HepG2 (cell line): Measurements from ENCODE around the gene GLIPR1L2. TPM values are rescaled to one million over a fixed set of nuclear protein-coding genes. Genes with fewer than 3 reads are reported as not detected.

Source experiments
- ATAC-seq: fragments of 200-7000 bp; cut with Tn5 transposase; 3 replicates; pipeline ENCODE4 v1.9.1; 2020; ENCODE audit warnings: mild to moderate bottlenecking, moderate library complexity
- BruUV-seq: library from RNA; stranded (reverse); fragments of 400-500 nt; replicated peaks from 2 replicates; lab custom pipeline; 2021; lab: Mats Ljungman, UMichigan
- CTCF ChIA-PET: fragments of 300-600 bp; formaldehyde crosslinking; extraction: SDS; loops from one replicate; lab custom pipeline; 2021; ENCODE audit warnings: low total read pairs, inconsistent platforms, low intra/inter-chr PET ratio; lab: Yijun Ruan, JAX
- POLR2A ChIA-PET: fragments of 350-600 bp; sonication (Branson Sonifier 250); formaldehyde crosslinking; loops from one replicate; lab custom pipeline; 2020; ENCODE audit warnings: antibody characterized with exemption, inconsistent platforms; lab: Yijun Ruan, JAX
- DNase-seq: peaks from one replicate; pipeline ENCODE4 v3.0.0-alpha.2; 2015; ENCODE audit warnings: low spot score
- FAIRE-seq: peaks from 3 replicates; lab custom pipeline; 2011; peaks lifted over from hg19 to GRCh38; lab: Jason Lieb, UNC
- H2AFZ ChIP-seq: one replicate; pipeline ENCODE4 v1.6.1; 2011; ENCODE audit warnings: low read length, inconsistent platforms
- H3K27ac ChIP-seq: fragments of 300-600 bp; 3 replicates; pipeline ENCODE4 v1.8.0; 2011; ENCODE audit warnings: mixed run types, mild to moderate bottlenecking, mixed read lengths, low read length, inconsistent platforms; ENCODE audit not compliant: insufficient read depth; ENCODE audit errors: extremely low read length
- H3K27me3 ChIP-seq, 2 experiments: fragments of 200-600 bp in 1 of 2; 2 replicates in 1 of 2; 3 replicates in 1 of 2; pipeline versions ENCODE4 v1.6.0 to v1.8.0; 2011; ENCODE audit warnings: low read length in 2 of 2, mild to moderate bottlenecking in 2 of 2, moderate library complexity in 2 of 2, inconsistent platforms in 1 of 2; ENCODE audit not compliant: insufficient read depth in 2 of 2, control insufficient read depth in 1 of 2
- H3K36me3 ChIP-seq, 2 experiments: fragments of 200-600 bp in 1 of 2; replicated peaks in 1 of 2; 2 replicates in 1 of 2; 3 replicates in 1 of 2; pipeline versions ENCODE4 v1.5.1 to v1.8.0; 2011; ENCODE audit warnings: low read length in 2 of 2, inconsistent platforms in 1 of 2; ENCODE audit not compliant: insufficient read depth in 2 of 2, control insufficient read depth in 1 of 2
- H3K4me1 ChIP-seq: 2 replicates; pipeline ENCODE4 v1.5.1; 2012; ENCODE audit warnings: low read length, inconsistent platforms; ENCODE audit not compliant: insufficient read depth
- H3K4me2 ChIP-seq: 2 replicates; pipeline ENCODE4 v1.6.0; 2011; ENCODE audit warnings: low read depth, low read length, inconsistent platforms
- H3K4me3 ChIP-seq, 3 experiments: fragments of 200-600 bp in 1 of 3; sonication (generic), shearing (Covaris generic) in 1 of 3; replicated peaks in 1 of 3; 2 replicates each; pipeline ENCODE4 v1.5.1; 2011 to 2016; ENCODE audit warnings: low read length in 3 of 3, inconsistent platforms in 2 of 3, low read depth in 2 of 3, mild to moderate bottlenecking in 2 of 3, control low read depth in 1 of 3, mixed read lengths in 1 of 3; ENCODE audit not compliant: insufficient read depth in 1 of 3
- H3K79me2 ChIP-seq: one replicate; pipeline ENCODE4 v1.6.1; 2011; ENCODE audit warnings: low read length, inconsistent platforms; ENCODE audit not compliant: insufficient read depth
- H3K9ac ChIP-seq: 2 replicates; pipeline ENCODE4 v1.6.0; 2011; ENCODE audit warnings: mild to moderate bottlenecking, low read depth, low read length, inconsistent platforms; ENCODE audit not compliant: insufficient read depth
- H3K9me3 ChIP-seq: 2 replicates; pipeline ENCODE4 v1.5.1; 2012; ENCODE audit warnings: mild to moderate bottlenecking, low read length
- H4K20me1 ChIP-seq: 2 replicates; pipeline ENCODE4 v1.6.0; 2011; ENCODE audit warnings: inconsistent platforms, mild to moderate bottlenecking, low read length, moderate library complexity; ENCODE audit not compliant: insufficient read depth
- CENPX ChIP-seq: sonication (generic); formaldehyde crosslinking; IDR thresholded peaks from 2 replicates; pipeline ENCODE4 v1.9.0; 2021; ENCODE audit warnings: mild to moderate bottlenecking, missing genetic modification reagents, moderate library complexity
- ELF1 ChIP-seq: sonication (generic); formaldehyde crosslinking; IDR thresholded peaks from 2 replicates; pipeline ENCODE4 v1.4.0; 2020; ENCODE audit warnings: missing genetic modification reagents
- MEF2D ChIP-seq: sonication (generic); formaldehyde crosslinking; IDR thresholded peaks from 2 replicates; pipeline ENCODE4 v1.5.1; 2020; ENCODE audit warnings: mild to moderate bottlenecking, missing genetic modification reagents
- MIER2 ChIP-seq: IDR thresholded peaks from 2 replicates; pipeline ENCODE4 v1.6.1; 2016; ENCODE audit warnings: missing biosample characterization, missing genetic modification reagents
- SRSF9 ChIP-seq: fragments of 200-400 bp; formaldehyde crosslinking; IDR thresholded peaks from 2 replicates; pipeline ENCODE4 v1.6.1; 2018; ENCODE audit warnings: borderline replicate concordance, mild to moderate bottlenecking, low read depth, low read length; ENCODE audit not compliant: insufficient read depth, poor library complexity, severe bottlenecking
- ZFP36L2 ChIP-seq: sonication (generic); formaldehyde crosslinking; IDR thresholded peaks from 2 replicates; pipeline ENCODE4 v1.4.0; 2020; ENCODE audit warnings: missing genetic modification reagents
- ZNF138 ChIP-seq: sonication (generic); formaldehyde crosslinking; IDR thresholded peaks from 2 replicates; pipeline ENCODE4 v1.5.0; 2020; ENCODE audit warnings: mild to moderate bottlenecking, low read depth, missing genetic modification reagents
- ZNF180 ChIP-seq: sonication (generic); formaldehyde crosslinking; IDR thresholded peaks from 2 replicates; pipeline ENCODE4 v1.4.0; 2020; ENCODE audit warnings: low read depth, missing genetic modification reagents, borderline replicate concordance
- ZNF235 ChIP-seq: sonication (generic); formaldehyde crosslinking; IDR thresholded peaks from 2 replicates; pipeline ENCODE4 v1.8.1; 2023; ENCODE audit warnings: mild to moderate bottlenecking, missing genetic modification reagents, borderline replicate concordance
- ZNF83 ChIP-seq: sonication (generic); formaldehyde crosslinking; IDR thresholded peaks from 2 replicates; pipeline ENCODE4 v1.4.0; 2020; ENCODE audit warnings: missing genetic modification reagents, mild to moderate bottlenecking, borderline replicate concordance
- WGBS: methylation state at CpG from one replicate; pipeline ENCODE4 v1.1.6; 2017; ENCODE audit warnings: low lambda C conversion rate; 5-methylcytosine and 5-hydroxymethylcytosine counted together
- in situ Hi-C: cut with HindIII; loops from 2 replicates; pipeline ENCODE4 v1.10.0; 2017; ENCODE audit warnings: low pct_unique_long_range_greater_than_20kb; ENCODE audit not compliant: extremely low pct_ligation_motif_present
- intact Hi-C: fragments of 100-400 bp; cut with micrococcal nuclease; formaldehyde crosslinking; loops from one replicate; pipeline ENCODE4 v1.10.0; 2022; ENCODE audit not compliant: unreplicated experiment
- polyA plus RNA-seq, 8 experiments: library from polyadenylated mRNA; depleted of rRNA in 3 of 8; stranded (reverse) in 7 of 8; unstranded in 1 of 8; fragments of >200 nt; fragmentation: Illumina TruSeq in 4 of 8; extraction: Trizol in 4 of 8; gene quantifications; 2 replicates each; pipeline versions ENCODE4 v1.2.1 to v1.2.3, GENCODE V29; 2011 to 2016; ENCODE audit warnings: low read depth in 4 of 8, missing spikeins in 1 of 8, mixed read lengths in 1 of 8; ENCODE audit not compliant: insufficient read depth in 1 of 8
- total RNA-seq, 5 experiments: library from RNA; depleted of rRNA; stranded (reverse); fragments of >200 nt; fragmentation: Illumina TruSeq; extraction: Trizol; gene quantifications; 2 replicates each; pipeline ENCODE4 v1.2.3, GENCODE V29; 2016; ENCODE audit warnings: low read depth in 1 of 5
- TF ChIP-seq, protein P1 (sequence below): sonication (generic); formaldehyde crosslinking; IDR thresholded peaks from 2 replicates; pipeline ENCODE4 v1.8.1; 2023; ENCODE audit warnings: mild to moderate bottlenecking, missing genetic modification reagents, borderline replicate concordance
- TF ChIP-seq, protein P2 (sequence below): sonication (generic); formaldehyde crosslinking; IDR thresholded peaks from 2 replicates; pipeline ENCODE4 v1.4.0; 2020; ENCODE audit warnings: missing genetic modification reagents
- TF ChIP-seq, protein P3 (sequence below): sonication (generic); formaldehyde crosslinking; IDR thresholded peaks from 2 replicates; pipeline ENCODE4 v1.5.0; 2020; ENCODE audit warnings: mild to moderate bottlenecking, missing genetic modification reagents
- TF ChIP-seq, protein P4 (sequence below): sonication (generic); formaldehyde crosslinking; IDR thresholded peaks from 2 replicates; pipeline ENCODE4 v1.8.1; 2023; ENCODE audit warnings: mild to moderate bottlenecking, missing genetic modification reagents

The GLIPR1L2 gene
- total and polyA plus RNA-seq, 2 of the 13 experiments (the other 11 are each of a cell fraction or from before 2014, with no cell fraction given) = not detected

DNA sequence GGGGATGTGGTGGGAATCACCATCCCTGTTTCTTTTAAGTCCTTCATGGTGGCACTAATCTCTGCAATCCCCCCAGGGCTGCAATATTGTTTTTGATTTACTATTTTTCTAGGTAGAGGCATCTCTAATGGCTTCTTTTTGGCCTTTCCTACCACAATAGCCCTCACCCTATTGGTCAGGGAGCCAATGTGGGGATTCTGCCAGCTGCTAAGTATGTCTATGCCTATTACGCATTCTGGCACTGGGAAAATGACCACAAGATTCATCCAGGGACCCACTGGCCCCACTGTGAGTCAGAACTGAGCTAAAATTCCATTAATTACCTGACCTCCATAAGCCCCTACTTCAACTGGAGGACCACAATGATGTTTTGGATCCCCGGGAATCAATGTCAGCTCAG is 15.9 kb upstream of the GLIPR1L2 start:
- Histone ChIP-seq H3K4me3 (no peak overlapping the region), H3K9ac (no peak overlapping the region), H3K27ac (no peak overlapping the region), H3K36me3 (no peaks in the 10 kb centered on the region), H4K20me1 (no peaks in the 10 kb centered on the region), H3K4me1 (no peaks in the 10 kb centered on the region), H3K27me3 (no peaks in the 10 kb centered on the region; a peak in 1 of 5 replicates), H2AFZ (no peak overlapping the region), H3K9me3 (no peaks in the 10 kb centered on the region), H3K79me2 (no peaks in the 10 kb centered on the region), H3K4me2 (no peak overlapping the region)
- in situ Hi-C loops = no loop called here
- TF ChIP-seq SRSF9 = no peak
- no peak for TF ChIP-seq ZNF180 (CRISPR knock-in tag)
- TF ChIP-seq, protein P1, sequence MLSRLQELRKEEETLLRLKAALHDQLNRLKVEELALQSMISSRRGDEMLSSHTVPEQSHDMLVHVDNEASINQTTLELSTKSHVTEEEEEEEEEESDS (CRISPR knock-in tag) = no peak
- no peak for TF ChIP-seq ZNF235 (CRISPR knock-in tag)
- no peak for TF ChIP-seq ZNF83 (CRISPR knock-in tag)
- no peak for TF ChIP-seq ELF1 (CRISPR knock-in tag)
- WGBS = 6% methylated on average over 2 of the region's 2 CpGs
- ChIA-PET CTCF (no interaction called here), POLR2A (no interaction called here)
- BruUV-seq = no TSS peak
- no peak for DNase-seq
- no peak for FAIRE-seq
- intact Hi-C loops = no loop called here
- ATAC-seq = no peak

DNA sequence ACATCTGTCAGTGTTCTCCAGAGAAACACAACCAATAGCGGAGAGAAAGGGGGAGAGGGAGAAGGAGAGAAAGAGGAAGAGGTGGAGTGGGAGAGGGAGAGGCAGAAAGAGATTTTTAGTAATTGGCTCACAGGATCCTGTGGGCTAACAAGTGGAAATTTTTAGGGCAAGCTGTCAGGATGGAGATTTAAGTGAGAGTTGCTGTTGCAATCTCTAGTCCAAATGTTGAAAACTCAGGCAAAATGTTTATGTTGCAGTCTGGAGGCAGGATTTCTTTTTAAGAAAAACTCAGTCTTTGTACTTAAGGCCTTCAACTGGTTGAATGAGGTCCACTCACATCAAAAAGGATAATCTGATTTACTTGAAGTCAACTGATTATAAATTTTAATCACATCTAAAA is 12.5 kb upstream of the GLIPR1L2 start:
- CTCF ChIA-PET = no interaction called here
- no peaks in the 10 kb centered on the region for H4K20me1 ChIP-seq
- H3K4me2 ChIP-seq = no peak overlapping the region
- no peak overlapping the region for H2AFZ ChIP-seq
- FAIRE-seq = no peak
- in situ Hi-C loops = no loop called here
- no peaks in the 10 kb centered on the region for H3K79me2 ChIP-seq
- no peak overlapping the region for H3K9ac ChIP-seq
- H3K4me1 ChIP-seq = no peaks in the 10 kb centered on the region
- H3K36me3 ChIP-seq = no peaks in the 10 kb centered on the region
- H3K27me3 ChIP-seq = no peaks in the 10 kb centered on the region
- POLR2A ChIA-PET = no interaction called here
- 37% methylated on average over 1 of the region's 1 CpG for WGBS
- DNase-seq = no peak
- intact Hi-C loops = no loop called here
- H3K4me3 ChIP-seq = no peak overlapping the region
- no peaks in the 10 kb centered on the region for H3K9me3 ChIP-seq
- no peak overlapping the region for H3K27ac ChIP-seq
- BruUV-seq = no TSS peak
- ATAC-seq = no peak
- TF ChIP-seq, protein P2, sequence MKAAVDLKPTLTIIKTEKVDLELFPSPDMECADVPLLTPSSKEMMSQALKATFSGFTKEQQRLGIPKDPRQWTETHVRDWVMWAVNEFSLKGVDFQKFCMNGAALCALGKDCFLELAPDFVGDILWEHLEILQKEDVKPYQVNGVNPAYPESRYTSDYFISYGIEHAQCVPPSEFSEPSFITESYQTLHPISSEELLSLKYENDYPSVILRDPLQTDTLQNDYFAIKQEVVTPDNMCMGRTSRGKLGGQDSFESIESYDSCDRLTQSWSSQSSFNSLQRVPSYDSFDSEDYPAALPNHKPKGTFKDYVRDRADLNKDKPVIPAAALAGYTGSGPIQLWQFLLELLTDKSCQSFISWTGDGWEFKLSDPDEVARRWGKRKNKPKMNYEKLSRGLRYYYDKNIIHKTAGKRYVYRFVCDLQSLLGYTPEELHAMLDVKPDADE (CRISPR knock-in tag) = no peak
- TF ChIP-seq, protein P3, sequence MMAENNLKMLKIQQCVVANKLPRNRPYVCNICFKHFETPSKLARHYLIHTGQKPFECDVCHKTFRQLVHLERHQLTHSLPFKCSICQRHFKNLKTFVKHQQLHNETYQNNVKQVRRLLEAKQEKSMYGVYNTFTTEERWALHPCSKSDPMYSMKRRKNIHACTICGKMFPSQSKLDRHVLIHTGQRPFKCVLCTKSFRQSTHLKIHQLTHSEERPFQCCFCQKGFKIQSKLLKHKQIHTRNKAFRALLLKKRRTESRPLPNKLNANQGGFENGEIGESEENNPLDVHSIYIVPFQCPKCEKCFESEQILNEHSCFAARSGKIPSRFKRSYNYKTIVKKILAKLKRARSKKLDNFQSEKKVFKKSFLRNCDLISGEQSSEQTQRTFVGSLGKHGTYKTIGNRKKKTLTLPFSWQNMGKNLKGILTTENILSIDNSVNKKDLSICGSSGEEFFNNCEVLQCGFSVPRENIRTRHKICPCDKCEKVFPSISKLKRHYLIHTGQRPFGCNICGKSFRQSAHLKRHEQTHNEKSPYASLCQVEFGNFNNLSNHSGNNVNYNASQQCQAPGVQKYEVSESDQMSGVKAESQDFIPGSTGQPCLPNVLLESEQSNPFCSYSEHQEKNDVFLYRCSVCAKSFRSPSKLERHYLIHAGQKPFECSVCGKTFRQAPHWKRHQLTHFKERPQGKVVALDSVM = no peak
- TF ChIP-seq MIER2 (no peak), ZNF138 (CRISPR knock-in tag) (no peak), ZFP36L2 (no peak), MEF2D (CRISPR knock-in tag) (no peak), ZNF180 (CRISPR knock-in tag) (no peak), CENPX (CRISPR knock-in tag) (no peak)
- TF ChIP-seq, protein P4, sequence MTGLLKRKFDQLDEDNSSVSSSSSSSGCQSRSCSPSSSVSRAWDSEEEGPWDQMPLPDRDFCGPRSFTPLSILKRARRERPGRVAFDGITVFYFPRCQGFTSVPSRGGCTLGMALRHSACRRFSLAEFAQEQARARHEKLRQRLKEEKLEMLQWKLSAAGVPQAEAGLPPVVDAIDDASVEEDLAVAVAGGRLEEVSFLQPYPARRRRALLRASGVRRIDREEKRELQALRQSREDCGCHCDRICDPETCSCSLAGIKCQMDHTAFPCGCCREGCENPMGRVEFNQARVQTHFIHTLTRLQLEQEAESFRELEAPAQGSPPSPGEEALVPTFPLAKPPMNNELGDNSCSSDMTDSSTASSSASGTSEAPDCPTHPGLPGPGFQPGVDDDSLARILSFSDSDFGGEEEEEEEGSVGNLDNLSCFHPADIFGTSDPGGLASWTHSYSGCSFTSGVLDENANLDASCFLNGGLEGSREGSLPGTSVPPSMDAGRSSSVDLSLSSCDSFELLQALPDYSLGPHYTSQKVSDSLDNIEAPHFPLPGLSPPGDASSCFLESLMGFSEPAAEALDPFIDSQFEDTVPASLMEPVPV = no peak
